GM11168 (cell line): ENCODE measurements around the gene HSBP1L1.

Source experiments
- in situ Hi-C: fragments of 300-500 bp; cut with MboI; formaldehyde crosslinking; loops from one replicate; pipeline ENCODE4 v1.12.0; 2022; ENCODE audit warnings: low sequenced_read_pairs; ENCODE audit not compliant: unreplicated experiment

Gene HSBP1L1

DNA sequence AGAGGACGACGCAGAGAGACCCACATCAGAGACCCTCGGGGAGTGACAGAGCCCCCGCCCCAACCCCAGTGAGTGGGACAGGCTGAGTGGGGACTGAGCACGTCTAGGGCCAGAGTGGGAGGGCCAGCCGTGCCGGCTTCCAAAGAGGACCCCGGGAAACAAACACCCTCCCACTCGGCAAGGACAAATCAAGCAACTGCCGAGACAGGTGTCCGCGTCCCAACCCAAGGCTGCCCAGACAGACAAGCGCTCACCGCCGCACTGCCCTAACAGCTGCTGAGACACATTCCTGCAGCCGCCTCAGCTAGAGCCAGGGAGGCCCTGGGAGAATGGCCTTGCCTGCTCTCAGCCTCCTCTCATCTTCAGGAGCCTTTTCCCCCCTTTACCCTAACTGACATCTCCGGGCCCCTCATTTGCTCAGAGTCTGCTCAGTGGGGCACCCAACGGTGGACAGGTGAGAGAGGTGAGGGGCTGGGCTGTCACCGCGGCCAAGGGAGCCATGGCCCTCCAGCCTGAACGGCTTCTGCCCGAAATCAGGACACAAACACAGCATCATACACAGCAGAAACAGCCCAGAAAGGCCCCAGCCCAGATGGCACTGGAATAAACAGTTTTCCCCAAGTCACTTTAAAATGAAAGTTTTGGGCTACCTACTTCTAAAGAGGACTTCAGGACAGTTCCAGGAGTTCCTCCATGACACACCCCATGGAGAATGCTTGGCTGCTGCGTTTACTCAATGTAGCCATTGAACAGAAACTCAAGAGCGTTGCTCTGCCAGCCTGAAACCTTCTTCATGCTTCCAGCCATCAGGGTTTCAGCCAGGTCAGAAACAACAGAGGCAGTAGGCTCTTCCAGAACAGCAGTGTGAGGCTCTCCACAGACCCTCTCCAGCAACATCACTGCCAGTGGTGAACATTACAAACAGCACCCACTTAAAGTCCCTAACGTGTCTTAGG is 36.6 kb upstream of the HSBP1L1 start:
- in situ Hi-C loops = no loop called here

DNA sequence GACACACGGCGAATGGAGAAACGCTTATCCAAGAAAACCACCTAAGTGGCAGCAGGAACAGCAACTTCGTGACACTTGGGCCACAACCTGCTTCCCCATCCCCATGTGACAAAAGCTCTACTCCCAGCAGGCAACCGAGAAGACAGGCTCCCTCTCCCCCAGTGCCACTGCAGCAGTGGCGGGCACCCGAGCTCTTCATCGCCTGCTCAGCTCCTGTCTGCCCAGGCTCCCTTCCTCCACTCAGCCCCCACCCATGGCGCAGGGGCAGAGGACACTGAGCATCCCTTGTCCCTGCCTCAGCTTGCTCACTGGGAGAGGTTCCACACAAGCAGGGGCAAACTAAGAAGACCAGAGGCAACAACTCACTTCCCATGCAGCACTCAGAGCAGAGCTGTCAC is 35.9 kb upstream of the HSBP1L1 start:
- in situ Hi-C loops = no loop called here

DNA sequence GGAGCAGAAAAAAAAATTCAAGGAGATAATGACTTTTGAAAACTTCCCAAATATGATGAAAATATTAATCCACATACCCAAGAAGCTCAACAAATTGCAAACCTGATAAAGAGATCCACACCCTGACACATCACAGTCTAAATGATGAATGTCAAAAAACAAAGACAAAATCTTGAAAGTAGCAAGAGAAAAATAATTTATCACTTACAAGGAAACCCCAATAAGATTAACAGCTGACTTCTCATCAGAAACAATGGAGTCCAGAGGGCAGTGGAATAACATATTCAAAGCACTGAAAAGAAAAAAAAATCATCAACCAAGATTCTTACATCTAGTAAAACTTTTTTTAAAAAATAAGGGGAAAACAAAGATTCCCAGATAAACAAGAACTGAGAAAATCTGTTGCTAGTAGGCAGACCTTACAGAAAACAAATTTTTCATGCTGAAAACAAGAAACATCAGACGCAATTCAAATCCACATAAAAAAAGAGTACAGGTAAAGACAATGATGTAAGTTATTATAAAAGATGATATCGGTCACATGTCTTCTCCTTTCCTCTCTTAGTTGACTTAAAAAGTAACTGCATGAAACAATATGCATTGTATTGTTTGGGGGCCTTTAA is 34.3 kb upstream of the HSBP1L1 start:
- in situ Hi-C loops = no loop called here

DNA sequence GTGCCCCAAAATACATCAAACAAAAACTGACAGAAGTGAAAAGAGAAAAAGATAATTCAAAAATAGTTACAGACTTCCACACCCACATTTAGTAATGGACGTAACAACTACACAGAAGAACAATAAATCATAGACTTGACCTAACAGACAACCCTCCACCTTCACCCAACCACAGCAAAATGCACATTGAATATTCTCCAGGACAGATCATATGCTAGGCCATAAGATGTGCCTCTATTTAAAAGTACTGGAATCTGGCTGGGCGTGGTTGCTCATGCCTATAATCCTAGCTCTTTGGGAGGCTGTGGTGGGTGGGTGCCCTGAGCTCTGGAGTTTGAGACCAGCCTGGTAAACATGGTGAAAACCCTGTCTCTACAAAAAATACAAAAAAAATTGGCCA is 33.0 kb upstream of the HSBP1L1 start:
- in situ Hi-C loops = no loop called here

DNA sequence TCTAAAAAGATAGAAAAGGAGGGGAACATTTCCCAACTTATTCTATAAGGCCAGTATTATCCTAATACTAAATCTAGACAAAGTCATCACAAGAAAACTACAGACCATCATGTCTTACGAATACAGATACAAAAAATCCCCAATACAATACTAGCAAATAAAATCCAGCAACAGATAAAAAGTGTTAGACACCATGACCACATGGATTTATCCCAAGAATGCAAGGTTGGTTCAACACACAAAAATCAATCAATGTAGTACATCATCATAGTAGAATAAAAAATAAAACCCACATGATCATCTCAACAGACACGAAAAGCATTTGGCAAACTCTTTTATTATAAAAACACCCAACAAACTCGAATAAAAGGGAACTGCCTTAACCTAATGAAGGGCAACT is 31.5 kb upstream of the HSBP1L1 start:
- in situ Hi-C loops = no loop called here

DNA sequence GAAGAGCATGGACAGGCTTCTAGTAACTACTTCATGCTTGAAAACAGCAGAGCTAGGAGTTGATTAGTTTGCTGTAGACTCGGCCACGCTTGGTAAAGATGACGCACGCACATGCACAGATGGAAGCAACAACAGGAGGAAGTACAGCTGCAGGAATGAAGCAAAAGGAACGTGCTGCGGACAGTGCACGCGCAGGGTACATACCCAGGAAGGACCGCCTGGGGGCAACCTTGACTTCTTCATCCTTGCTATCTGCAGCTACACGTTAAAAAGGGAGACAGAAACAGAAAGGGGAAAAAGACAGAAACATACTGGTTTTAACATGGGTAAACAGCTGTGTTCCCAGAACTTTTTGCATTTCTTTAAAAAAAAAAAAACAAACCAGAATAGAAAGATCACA is 30.7 kb upstream of the HSBP1L1 start:
- in situ Hi-C loops = no loop called here

DNA sequence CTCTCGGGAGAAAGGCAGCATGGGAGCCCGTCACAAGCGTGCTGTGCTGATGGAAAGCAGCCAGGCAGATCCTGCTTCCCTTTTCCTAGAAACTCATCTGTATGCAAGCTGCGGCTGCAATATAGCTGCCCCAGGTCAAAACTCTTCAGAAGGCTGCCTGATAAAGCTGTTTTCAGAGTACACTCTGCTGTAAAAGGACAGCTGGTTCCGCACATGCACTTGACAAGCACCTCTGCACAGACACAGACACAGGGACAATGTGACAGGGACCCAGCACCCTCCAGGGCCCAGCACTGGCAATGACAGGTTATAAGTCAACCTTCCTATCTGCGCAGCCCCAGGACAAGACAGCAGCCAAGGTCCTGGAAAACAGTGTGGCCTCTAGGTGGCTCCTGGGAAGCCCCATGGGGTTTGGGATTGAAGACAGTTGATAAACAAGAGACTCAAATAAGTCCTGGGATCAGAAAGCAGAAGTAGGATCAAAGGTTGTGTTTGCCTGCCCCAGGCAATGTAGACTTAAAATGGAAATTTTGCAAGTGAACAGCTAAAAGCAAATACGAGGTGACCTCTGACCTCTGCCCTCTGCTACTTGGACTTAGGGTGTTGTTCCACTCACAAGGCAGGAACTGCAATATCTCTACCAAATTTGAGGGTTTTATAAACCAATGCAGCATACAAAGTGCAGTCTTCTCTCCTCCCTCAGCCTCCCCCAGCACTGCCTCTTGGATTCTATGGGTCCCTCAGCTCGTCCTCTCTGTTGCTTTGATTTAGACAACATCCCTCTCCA is 29.9 kb upstream of the HSBP1L1 start:
- in situ Hi-C loops = no loop called here

DNA sequence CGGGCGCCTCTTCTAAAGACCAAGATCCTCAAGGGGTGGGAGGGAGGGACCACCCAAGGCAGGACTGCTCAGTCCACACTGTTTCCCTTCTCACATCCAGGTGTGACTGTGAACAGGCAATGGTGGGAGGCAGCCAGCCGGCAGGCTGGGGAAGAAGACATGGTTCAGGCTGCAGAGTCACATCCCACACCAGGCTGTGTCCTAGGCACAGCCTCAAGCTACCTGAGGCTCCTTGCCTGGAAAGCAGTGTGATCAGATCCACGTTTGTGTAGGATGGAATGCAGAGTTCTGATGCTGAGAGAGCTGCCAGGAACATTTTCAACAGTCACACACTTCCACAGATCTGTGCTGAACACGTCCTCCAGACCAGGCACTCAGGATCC is 29.4 kb upstream of the HSBP1L1 start:
- in situ Hi-C loops = no loop called here

DNA sequence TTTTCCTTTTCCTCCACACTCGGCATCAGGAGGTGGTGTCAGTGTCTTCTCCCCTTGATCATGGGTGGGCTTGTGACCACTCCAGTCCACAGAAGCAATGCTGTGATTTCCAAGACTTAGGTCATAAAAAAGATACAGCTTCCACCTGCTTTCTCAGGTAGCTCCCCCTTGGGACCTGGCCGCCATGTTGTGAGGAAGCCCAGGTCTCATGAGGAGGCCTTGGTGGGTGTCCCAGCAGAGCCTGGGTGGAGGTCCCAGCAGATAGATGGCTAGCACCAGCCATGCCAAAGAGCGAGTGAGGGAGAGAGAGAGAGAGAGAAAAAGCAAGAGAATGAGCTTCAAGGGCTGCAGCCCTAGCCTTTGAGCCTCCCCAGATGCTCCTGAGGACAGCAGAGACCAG is 28.9 kb upstream of the HSBP1L1 start:
- in situ Hi-C loops = no loop called here

DNA sequence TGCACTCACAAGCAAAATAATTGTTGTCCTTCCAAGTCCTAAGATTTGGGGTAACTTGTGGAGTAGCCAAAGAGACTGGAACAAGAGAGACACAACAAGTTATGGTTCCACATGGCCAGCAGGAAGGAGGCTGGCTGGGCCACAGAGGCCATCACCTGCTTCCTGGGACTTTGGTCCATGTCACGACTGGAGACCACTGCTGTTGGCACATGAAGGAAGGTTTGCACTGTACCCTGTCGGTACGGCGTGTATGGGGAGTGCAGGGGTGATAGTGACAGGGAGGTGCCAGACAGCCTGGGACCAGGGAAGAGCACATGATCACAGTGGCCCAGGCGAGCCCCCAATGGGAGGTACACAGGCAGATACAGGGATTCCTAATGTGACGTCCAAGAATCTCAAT is 28.5 kb upstream of the HSBP1L1 start:
- in situ Hi-C loops = no loop called here

DNA sequence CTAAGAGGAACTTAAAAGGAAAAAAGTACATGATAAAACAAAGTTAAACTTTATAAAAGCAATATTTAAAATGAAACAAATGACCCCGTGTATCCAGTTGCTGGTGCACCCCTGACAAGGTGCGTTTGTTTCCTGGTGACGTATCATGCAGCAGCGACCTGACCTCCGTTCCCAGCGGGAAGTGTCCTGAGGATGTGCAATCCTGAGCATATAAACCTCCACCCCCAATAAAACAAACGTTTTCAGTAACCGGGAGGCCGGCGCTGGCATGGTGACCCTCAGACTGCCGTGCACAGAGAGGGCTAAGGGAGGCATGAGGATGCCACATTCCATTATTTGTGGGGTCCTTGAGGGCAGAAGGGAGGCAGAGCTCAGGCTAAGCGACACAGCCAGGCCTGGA is 27.8 kb upstream of the HSBP1L1 start:
- in situ Hi-C loops = no loop called here

DNA sequence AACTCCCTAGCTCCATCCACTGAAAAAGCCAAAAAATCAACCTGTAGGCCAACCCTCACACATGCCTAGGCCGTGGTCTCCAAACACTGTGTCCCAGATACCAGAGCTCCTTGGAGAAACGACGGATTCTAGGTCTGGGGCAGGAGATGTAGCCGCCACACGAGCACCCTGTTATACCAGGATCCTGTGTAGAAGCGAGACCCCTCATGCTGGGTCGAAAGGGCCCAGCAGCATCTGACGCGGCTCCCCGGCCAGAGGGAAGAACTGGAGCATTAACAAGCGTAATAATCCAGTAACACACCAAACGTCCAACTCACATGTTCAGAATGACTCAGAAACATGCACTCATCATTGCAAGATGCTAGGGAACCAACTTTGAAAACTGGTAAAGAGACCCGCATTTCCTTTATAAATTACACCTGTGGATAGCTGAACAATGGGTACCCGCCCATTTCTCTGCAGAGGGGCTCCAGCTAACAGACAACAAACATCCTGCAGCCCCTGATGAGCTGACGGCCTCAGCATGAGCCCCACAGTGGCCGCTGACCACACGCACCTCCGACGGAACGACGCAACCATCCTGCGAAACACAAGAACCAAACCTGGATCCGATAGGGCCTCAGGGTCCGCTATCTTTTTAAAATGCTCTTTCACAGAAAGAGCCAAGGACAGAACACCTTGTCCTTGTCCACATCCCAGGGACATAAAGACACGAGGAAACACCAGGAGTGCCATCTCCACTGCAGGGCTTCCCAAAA is 27.2 kb upstream of the HSBP1L1 start:
- in situ Hi-C loops = no loop called here

DNA sequence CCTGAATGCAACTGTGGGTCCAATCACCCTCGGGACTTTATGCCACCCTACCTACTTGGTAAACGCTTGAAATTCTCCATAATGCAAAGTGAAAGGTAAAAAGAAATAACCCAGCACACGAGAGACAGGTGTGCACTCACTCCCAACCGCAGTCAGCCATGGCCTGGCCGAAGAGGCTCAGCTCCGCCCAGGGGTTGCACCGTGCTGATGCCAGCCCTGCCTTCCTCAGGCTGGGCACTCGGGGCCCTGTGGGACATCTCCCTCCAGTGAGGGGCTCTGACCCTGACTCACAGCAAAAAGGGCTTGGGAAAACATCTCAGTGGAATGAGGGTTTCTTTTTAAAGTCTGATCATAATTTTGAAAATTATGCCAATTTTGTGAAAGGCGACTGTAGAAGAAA is 26.2 kb upstream of the HSBP1L1 start:
- in situ Hi-C loops = no loop called here

DNA sequence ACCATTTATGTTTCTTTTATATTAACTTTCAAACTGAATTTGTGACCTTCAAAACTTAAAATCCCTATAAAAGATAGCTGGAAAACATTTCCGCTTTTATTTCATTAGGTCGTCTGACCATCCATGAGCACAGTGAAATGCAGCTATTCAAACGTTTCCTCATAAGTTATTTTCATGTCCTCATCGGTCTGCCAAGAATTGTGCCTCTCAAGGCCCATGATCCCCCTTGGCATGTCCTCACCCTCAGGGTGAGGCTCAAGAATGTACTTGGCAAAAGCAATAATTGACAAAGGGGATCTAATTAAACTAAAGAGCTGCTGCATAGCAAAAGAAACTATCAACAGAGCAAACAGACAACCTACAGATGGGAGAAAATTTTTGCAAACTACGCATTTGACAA is 25.3 kb upstream of the HSBP1L1 start:
- in situ Hi-C loops = no loop called here

DNA sequence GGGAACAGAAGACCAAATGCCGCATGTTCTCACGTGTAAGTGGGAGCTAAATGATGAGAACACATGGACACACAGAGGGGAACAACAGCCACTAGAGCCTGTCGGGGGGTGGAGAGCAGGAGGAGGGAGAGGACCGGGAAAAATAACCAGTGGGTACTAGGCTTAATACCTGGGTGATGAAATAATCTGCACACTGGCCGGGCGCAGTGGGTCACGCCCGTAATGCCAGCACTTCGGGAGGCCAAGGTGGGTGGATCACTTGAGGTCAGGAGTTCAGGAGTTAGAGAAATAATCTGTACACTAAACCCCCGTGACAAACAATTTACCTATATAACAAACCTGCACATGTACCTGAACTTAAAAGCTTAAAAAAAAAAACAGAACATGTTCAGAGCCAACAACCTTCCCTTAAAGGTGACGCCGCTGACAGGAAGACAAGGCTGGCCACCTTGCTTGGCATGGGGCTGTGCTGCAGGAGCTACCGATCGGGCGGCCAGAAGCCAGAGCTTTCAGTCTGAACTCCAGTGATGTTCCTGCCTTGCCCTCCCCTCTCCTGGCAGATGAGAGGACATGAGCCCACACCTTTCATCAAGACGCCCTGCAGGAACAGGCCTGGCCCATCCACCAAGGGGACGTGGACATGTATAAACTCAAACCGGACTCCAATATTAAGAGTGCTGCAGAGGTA is 24.2 kb upstream of the HSBP1L1 start:
- in situ Hi-C loops = no loop called here

DNA sequence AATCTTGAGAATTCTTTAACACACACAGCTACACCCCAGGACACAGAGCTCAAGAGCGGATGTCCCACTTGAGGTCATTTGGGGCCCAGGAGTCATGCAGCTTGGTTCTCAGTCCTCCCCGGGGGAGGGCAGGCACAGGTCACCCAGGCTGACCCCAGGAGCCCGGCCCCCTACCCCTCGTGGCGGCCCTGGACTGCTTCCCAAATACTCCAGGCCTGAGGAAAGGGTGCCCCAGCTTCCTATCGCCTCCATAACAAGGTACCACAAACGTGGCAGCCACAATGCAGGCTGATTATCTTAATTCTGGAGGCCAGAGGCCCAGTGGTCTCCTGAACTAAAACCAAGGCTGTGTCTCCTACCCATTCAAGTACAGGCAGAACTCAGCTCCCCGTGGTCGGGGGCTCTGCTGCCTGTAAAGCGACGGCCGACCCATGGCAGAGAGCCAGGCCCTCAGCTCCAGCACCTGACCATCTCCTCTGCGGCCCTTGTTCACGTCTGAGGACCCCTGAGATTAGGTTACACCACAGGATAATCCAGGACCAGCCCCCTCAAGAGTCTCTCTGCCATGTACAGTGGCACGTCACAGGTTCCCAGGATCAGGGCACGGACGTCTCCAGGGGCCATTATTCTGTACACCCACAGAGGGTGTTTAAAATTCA is 23.5 kb upstream of the HSBP1L1 start:
- in situ Hi-C loops = no loop called here

DNA sequence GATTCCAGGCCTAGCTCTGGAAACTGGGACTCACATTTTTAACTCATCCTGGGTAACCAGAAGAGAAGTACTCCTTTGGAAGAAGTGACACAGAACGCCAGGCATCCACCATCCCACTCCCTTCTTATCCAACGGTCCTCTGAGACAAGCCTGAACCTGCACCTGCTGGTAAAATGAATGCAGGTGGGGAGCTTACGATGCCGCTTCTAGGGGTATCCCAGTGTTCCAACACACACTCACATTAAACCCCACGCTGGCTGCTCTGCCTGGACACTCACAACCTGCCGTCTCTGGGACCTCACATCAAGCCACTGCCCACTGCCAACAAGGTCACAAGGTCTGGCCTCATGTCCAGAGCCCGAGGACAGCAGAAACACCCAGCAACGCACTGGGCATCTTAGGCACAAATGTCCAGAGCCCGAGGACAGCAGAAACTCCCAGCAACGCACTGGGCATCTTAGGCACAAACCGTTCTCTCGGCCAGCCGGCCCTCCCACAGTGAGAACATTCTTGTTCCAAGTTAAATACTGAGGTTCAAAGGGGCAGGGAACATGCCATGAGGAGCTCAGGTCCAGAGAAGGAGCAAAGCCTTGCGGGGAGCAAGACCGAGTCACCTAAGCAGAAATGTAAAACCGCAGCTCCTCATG is 22.8 kb upstream of the HSBP1L1 start:
- in situ Hi-C loops = no loop called here

DNA sequence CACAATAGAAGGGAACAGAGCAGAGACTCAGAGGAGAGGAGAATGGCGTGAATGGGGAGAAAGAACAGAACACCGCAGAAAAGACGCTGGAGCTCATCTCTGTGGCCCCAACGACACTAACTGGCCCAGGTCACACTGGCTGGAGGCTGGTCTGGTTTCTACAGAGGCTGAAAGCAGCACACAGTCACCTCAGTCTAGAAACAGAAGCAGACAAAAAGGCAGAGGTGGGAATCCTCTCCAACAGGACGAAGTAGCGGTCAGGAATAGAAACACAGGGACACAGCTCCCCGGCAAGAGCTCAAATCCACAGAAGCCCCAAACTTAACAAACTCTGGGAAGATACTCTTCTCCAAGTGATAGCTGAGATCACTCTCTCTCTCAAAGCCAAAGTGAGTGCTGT is 22.2 kb upstream of the HSBP1L1 start:
- in situ Hi-C loops = no loop called here
